Superior temporal gyrus (tissue), 1 donor: ENCODE measurements around the gene CYP2J2.
"Not testable (repeated sequence)": the region's sequence is repeated elsewhere in the genome, so short reads cannot be mapped to it uniquely, and the experiment has no call there.

ENCODE experiments used
- DNase-seq: peaks from one replicate; pipeline ENCODE4 v3.0.0-alpha.2; 2016; ENCODE audit errors: extremely low spot score

CYP2J2 gene

DNA sequence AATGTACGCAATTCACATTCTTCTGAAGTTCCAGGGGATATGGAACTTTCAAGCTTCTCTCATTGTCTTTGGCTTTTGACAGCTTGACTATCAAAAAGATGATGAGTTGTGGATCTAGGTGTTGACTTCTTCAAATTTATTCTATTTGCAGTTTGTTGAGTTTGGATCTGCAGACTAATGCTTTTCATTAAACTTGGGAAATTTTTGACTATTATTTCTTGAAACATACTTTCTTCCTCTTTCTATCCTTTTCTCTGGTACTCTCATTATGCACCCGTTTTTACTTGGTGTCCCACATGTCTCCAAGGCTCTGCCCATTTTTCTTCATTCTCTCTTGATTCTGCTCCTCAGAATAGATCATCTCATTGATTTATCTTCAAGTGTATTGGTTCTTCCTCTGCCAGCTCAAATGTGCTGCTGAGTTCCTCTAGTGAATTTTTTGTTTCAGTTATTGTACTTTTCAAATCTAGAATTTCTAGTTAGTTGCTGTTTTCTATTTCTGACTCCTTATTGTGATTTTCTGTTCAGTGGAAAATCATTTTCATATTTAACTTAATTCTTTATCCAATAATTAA, 49.4 kb downstream of the CYP2J2 start:
- no peak for DNase-seq

DNA sequence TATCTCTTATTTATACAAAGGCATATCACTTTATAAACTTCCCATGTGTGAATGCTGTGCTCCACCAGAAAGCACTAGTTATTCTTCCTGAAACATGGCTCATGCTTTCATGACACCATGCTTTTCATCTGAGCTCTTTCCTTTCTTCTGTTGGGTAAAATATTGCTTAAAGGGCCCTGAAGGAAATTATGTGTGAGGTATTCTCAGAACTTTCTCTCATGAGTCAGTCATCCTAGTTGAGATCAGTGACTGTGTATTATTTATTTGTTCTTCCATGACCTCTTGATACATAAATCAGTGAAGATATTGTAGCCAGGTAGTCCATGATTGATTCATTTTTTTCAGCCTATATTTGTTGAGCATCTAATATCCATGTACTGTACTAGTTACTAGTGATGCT, 54.8 kb downstream of the CYP2J2 start:
- DNase-seq: no peak

DNA sequence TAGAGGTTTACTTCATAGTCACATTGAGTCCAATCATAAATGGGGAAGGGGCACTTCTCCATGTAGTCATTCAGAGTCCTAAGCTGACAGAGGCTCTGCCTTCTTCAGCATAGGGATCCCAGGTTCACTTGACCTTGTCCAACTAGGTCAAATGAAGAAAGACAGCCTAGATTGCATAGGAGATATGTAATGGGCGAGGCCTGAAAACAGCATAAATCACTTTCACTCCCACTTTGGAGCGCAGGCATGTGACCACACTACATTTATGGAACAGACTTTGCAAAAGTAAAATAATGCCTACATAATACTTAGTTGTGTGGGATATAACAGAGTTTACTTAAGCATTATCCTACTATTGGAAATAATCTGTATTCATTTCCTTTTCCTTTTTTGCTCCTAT, 60.1 kb downstream of the CYP2J2 start:
- no peak for DNase-seq

- no peak for DNase-seq
Observed at GRCh38 chr1:59857679-59858354, 68.8 kb downstream of the CYP2J2 start.

GRCh38 chr1:59856725-59857338, 69.7 kb downstream of the CYP2J2 start:
- DNase-seq: no peak

GRCh38 chr1:59855297-59855696, 71.3 kb downstream of the CYP2J2 start:
- not testable (repeated sequence) for DNase-seq

- DNase-seq: no peak
Observed at GRCh38 chr1:59852117-59852516, 74.5 kb downstream of the CYP2J2 start.

GRCh38 chr1:59846895-59847282, 79.7 kb downstream of the CYP2J2 start:
- DNase-seq: no peak

DNA sequence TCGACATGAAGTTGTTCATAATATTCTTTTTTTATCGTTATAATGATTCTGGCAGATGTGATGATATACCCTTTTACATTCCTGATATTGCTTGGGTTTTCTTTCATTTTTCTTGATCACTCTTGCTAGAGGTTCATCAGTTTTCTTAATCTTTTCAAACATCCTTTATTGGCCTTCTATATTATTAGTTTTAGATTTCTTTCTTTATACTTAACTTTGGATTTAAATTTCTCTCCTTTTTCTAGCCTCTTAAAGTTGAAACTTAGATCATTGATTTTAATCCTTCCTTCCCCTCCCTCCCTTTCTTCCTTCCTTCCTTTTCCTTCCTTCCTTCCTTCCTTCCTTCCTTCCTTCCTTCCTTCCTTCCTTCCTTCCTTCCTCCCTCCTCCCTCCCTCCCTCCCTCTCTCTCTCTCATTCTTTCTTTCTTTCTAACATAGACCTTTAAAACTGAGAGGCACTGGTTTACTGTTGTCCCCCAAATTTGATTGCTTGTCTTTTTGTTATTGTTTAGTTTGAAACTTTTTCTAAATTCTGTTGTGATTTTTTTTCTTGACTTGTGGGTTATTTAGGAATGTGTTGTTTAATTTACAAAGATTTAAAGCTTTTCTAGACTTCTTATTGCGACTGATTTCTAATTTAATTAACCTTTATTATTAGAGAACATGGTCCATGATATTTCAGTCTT, 80.2 kb downstream of the CYP2J2 start:
- DNase-seq: no peak

DNA sequence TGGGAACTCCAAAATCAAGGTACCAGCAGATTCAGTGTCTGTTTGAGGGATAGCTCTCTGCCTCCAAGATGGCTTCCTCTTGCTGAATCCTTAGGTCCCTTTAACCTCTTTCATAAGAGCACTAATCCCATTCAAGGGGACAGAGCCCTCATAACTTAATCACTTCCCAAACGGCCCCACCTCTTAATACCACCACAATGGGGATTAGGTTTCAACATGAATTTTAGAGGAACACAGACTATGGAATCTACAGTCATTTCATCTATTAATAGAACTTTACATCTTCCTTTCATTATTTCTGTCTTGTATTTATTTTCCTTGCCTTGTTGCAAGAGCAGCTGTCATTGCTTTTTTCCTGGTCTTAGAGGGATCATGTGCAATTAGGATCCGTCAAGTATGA, 81.5 kb downstream of the CYP2J2 start:
- no peak for DNase-seq
